ENCODE measurements around the gene RTN4IP1.

DNA sequence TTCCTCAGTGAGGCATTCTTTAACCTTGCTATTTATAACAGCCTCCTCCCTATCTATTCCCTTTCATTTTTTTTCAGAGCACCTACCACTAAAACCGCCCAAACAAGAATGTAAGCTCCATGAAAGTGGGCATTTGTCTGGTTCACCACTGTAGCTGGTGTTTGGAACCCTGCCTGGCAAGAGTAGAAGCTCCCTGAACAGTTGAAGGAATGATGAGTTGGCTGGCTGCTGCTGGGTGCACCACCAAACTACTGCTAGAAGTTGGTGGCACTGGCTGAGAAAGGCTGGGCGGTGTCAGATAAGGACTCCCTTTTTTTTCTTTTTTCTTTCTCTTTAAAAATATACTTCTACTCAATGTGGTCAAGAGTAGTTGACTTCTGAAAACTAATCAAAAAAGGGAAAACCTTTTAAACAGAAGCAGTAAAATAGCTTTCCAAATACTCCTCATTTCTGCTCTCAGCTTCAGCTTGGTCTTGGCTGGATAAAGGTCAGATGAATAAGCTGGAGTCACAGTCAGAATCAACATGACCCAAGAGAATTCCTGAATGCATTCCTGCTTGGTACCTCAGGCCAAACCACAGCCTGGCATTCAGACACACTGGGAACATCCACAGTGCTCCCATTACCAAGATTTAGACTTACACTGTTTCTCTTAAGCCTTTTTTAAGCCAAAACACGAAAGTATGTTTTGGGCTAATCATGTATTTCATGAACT is 38.0 kb downstream of the RTN4IP1 start:
- TF ChIP-seq, protein P1, sequence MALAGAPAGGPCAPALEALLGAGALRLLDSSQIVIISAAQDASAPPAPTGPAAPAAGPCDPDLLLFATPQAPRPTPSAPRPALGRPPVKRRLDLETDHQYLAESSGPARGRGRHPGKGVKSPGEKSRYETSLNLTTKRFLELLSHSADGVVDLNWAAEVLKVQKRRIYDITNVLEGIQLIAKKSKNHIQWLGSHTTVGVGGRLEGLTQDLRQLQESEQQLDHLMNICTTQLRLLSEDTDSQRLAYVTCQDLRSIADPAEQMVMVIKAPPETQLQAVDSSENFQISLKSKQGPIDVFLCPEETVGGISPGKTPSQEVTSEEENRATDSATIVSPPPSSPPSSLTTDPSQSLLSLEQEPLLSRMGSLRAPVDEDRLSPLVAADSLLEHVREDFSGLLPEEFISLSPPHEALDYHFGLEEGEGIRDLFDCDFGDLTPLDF (CRISPR knock-in tag; IDR thresholded peaks at IDR 0.05) = no peak
- no peak for TF ChIP-seq HDAC3 (IDR thresholded peaks at IDR 0.05; ENCODE audit: borderline replicate concordance, partially characterized antibody)
- TF ChIP-seq POLR2A (conservative IDR thresholded peaks at IDR 0.05) = no peak
- no peak for TF ChIP-seq RAD21 (CRISPR knock-in tag; conservative IDR thresholded peaks at IDR 0.05 in 1 of 2, IDR thresholded peaks at IDR 0.05 in 1 of 2)

All from K562 (cell line).